COLO668 (cell line): ENCODE measurements around the gene ADAMTS8.

Experiments used
- DNase-seq: peaks from one replicate; lab custom pipeline; 2025; ENCODE audit not compliant: unreplicated experiment; lab: John Stamatoyannopoulos, UW

Gene ADAMTS8

DNA sequence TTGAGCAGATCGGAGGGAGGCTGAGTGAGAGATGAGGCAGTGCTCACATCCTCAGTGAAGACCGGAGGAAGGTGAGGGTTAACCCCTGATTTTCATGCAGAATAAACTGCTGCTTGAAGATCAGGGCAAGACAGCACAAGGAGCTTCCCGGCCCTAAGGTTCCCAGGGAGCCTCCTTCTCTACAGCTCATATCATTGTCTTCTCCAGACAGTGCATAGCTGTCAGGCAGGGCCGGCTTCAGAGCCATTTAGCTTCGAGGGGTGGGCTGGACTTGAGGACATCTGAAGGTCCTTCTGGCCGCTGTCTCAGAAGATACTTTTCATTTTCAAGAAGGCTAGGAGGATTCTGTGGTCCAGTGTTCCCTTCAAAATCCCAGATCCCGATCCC, 7.2 kb downstream of the ADAMTS8 start:
- no peak for DNase-seq

DNA sequence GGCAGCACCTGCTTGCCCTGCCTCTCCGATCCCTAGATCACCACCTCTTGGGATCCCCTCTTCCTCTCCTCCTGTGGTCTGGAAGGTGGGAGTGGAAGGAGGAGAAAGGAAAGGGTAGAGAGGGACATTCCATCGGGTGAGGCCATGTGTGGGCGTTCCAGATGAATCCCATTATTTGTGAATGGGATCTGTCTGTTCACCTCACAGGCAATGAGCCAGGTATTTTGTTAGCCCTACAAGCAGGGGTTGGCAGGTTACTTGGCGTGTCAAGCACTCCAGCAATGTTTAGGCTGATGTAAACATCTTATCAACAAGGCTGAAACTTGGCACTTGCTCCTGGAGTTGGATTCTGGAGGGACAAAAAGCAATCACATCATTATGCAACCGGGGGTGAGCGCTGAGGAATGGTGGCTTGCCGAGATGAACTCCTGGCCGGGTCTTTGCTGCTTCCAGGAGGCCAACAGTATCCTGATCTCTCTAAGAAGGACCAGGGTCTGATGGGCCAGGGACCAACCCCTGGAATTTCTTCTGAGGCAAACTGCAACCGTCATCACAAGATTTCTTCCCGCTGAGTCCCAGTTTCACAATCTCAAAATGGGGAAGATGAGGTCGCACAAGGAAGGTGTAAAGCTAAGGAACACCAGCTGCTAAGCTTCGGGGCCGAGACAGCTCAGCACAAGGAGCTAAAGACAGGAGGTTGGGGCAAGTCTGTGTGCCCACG, 7.8 kb downstream of the ADAMTS8 start:
- no peak for DNase-seq

DNA sequence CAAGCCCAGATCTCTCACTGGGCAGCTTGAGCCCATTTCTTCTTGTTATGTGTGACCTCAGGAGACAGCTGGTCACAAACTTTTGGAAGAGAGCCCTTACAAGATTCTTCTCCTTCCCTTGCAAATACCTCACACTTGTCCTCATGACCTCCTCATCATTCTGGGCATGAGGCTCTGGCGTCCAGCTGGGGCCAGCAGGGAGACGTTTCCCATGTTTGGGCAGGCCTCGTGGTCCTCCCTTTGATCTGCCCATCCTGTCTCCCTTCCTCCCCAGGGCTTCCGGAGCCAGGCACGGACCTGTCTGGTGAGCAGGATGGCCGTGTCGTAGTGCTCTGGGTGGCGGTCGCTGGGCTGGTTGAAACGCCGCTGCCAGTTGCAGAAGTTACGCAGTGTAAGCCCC, 9.7 kb downstream of the ADAMTS8 start:
- no peak for DNase-seq

DNA sequence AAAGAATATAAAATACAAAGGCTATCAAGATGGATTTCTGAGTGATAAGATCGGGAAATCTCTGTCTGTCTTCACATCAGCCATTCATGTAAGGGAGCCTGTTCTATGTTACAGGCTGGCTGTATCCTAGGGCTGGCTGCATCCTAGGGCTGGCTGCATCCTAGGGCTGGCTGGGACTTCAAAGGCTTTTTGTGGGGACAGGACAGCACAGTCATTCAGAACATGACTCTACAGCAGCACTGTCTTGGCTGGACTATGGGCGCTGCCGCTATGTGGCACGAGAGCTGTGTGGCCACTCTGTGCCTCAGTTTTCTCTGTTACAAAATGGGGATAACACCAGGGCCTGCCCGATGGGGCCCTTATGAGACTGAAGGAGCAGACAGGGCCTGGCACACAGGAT, 10.2 kb downstream of the ADAMTS8 start:
- DNase-seq: no peak

DNA sequence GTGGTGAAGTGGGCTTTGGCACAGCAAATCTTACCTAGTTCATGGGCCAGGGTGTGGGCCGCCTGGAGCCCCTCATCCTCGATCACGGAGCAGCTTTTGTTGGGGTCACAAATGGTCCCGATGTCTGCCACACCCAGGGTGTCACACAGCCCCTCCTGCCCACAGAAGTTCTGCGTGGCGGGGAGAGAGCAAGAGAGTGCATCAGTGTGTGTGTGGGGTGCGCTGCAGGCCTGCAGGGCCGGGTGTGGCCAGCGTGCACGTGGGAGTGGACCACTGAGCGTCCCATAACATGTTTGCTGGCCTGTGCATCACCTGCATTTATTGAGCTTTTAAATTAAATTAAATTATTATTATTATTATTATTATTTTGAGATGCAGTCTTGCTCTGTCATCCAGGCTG, 11.5 kb downstream of the ADAMTS8 start:
- no peak for DNase-seq

DNA sequence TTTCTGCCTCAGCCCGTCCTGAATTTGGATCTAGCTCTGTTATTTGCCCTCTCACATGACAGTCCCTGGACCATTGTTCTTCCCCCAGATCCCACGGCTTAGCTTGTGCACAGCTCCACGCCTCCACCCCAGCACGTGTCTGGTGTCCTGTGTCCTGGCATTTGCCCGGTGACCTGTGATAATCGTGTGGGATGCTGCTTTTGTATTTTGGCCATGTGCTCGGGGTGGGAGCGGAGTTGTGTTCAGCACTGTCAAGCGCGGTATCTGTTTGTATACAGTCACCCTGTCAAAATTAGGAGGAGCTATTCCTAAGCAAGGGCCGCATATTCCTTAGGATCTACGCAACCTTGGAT, 11.9 kb downstream of the ADAMTS8 start:
- DNase-seq: no peak

DNA sequence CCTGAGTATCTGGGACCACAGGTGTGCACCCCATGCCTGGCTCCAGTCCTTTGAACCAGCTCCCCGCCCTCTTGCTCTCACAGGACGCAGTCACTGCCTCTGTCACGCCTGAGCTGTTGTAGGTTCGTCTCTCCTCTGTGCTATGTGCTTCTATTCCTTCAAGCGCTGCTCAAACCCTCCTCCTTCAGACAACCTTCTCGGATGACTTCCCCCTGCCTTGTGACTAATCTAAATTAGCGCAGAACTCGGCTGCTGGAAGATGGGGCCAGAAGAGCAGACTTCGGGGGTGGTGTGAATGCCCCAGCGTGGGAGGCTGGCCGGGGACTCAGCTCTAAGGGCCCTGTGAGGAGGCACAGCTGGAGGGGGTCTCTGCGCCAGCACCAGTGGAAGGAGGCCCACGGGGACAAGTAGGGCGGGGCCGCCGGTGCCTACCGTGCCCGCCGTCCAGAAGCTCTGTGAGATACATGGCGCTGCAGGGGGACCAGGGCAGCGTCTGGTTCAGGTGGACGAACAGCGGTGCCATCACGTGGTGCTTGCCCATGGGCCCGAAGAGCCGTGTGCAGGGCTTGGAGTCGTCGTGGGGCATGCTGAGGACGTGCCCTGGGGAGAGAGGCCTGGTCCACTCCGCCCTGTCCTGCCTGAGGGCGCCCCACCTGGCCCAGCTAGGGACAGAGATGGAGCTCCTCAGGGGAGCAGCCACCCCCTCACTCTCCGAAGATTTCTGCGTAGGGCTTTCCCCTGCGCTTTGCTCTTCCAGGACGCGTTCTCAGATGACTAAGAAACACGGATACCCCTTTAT, 12.5 kb downstream of the ADAMTS8 start:
- no peak for DNase-seq

DNA sequence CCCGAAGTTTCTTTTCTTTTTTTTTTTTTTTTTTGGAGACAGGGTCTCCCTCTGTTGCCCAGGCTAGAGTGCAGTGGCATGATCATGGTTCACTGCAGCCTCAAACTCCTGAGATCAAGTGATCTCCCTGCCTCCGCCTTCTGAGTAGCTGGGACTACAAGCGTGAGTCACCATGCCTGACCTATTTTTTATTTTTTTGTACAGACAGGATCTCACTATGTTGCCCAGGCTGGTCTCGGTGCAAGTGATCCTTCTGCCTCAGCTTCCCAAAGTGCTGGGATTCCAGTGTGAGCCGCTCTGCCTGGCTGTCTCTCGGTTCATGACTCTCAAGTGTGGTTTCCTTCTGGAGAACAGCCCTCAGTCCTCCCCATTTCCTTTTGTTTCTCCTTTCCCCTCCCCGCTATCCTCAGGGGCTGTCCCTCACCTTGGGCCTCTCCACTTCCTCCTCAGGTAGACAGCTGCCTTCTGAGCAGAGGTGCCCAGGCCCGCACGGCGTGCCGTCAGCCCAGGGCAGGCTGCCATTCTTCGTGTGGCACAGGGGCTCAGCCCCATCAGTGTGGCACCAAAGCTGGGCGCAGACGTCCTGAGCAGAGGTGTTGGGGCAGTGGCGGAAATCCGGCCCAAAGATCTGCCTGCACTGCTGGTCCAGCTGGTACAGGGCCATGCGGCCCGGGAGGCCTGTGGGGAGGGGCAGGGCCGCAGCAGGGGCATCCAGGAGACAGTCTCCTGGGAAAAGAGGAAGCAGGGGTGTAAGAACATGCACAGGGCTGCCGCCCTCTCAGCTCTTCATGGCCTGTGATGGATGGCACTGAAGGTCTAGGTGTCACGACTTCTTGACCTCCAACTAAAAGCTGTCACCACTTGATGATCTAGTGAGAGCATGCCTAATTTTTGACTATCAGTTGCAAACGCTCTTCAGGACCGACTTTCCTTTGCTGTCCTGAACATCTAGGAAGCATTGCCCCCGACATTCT, 14.0 kb downstream of the ADAMTS8 start:
- DNase-seq: no peak

DNA sequence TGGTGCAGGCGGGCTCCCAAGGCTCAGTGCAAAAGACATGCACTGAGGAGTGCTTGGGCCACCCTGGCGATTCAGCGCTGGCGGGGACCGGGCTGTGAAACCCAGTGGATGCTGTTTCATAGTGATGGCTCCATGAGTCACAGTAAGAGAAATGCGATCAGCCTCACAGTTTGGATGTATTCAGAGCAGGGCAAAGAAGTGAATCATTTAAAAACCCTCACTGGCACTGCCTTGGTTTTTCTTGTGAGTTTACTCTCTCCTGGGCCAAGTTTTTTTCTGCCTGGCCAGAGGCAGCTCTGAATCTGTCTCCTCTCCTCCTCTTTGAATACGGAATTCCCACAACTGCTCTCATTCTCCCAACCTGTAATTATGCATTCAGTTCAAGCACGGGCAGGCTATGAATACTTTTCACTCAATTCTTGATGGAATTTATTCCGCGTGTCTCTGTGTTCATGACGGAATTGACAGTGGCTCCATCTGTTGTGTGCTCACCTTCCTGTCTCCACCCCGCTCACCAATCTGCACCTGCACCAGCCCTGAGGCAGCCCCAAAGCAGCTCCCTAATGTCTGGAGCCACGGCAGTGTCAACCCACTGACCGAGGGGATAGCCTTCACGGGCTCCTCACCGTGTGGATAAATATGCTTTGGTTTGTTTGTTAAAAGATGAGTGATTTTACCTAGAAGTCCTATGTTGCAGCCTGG, 14.9 kb downstream of the ADAMTS8 start:
- DNase-seq: no peak

DNA sequence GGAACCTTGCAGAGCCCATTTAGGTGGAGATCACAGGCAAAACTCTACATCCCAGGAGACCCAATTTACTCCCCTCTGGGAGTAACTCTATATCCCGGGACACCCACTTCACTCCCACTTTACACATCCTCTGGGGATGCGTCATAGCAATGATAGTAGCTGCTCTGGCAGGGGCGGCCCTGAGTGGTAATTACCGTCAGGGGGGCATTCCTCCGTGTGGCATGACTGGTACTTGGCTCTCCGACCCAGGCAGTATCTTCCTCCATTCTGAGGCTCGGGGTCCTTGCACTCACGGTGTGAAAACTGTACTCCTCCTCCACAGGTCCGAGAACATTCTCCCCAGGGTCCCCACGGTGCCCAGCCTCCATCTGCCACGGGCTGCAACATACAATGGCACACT, 17.2 kb downstream of the ADAMTS8 start:
- no peak for DNase-seq

DNA sequence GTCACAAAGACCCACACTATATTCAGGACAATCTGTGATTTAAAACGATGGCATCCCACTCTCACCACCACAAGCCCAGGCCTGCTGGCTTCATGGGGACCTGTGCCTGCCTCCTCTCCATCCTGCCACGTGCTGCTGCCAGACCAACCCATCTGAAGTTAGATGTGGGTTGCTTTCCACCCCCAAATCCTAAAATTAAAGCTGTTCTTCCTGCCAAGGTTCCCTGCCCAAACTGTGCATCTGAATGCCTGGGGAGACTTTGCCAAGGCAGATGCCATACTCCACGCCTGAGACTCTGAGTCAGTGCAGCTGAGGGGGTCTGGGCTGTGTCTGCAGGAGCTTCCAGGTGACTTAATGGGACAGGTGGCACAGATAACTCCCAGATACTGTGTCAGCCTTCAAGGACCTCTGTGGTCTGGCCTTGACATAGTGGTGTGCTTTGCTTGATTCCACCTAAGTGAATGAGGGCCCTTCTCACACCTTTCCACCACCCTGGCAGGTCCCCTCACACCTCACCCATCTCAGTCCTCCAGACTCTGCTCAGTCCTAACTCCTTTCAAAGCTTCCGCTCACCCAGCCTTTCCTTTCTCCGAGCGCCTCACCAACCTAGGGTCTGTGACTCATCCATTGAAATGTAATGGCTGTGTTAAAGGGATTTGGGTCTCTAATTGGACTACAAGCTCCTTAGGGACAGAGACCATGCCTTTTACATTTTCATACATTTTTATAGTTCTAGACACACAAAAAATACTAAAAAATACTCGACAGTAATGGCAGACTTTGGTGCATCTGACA, 18.6 kb downstream of the ADAMTS8 start:
- DNase-seq: no peak

DNA sequence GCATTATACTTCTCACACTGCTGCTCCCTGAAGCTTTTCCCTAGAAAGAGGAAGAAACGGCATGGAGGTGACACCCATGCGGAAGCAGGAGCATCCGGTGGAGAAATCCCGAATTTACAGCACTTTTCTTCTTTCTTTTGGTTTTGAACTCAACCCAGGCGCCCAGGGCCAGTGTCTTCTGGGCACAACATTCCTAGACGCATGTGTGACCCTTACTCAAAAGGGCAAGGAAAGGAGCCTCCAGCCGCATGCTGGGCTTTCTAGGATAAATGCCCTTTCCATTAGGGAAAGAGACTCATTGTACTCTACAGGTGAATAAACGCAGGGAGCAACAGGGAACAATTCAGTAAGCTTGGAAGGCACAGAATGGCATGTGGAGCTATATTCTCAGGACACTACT, 19.5 kb downstream of the ADAMTS8 start:
- DNase-seq: no peak

DNA sequence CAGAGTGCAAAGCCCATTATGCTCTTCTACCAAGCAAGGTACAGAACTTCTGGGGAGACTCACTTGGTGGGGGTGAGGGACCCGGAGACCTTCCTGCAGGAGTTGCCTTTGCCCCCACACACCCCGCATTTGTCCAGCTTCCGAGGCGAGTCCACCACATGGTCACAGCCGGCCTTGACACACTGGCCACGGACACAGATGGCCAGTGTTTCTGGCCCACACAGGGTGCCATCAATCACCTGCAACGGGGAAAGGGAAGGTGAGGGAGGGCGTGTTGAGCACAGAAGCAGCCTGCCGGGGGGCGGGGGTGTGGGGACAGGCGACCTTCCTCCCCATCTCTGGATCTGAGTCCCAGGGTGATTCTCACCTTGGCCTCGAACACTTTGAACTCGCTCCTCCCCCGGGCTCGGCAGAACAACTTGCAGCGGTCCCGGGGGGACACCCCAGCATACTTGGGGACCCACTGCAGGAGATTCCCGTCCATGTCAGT, 20.0 kb downstream of the ADAMTS8 start:
- DNase-seq: no peak

DNA sequence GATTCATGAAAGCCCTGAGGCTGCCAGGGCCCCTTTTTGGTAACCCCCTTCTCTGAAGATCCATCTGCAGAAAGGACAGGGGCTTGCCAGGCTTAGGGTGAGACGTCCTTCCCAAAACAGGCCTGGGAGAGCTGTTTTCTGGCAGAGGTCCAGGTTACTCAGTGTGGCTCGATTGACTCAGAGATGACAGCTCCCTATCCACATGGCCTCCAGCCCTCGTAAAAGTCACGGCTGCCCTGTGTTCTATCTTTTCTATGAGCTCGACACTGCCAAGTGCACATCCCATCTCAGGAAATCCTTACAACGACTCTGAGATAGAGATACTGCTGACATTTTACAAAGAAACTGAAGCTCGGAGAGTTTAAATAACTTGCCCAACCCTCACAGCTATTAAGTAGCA, 20.4 kb downstream of the ADAMTS8 start:
- no peak for DNase-seq

DNA sequence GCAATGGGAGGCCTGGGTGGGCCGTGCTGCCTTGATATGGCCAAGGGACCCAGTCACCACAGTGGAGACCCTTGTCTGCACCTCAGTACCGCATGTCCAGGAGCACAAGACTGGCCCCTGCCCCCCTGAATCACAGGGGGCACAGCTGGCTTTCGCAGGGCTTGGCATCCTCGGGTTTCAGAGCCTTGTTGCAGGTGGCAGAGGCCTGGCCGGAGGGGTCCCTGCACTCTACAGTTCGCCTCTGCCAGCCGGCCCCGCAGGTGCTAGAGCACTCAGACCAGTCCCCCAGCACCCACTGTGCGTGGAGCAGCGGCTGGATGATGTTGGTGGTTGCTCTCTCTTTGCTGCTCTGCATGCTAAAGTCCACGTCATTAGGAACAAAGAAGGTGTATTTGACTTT, 23.0 kb downstream of the ADAMTS8 start:
- DNase-seq: no peak

DNA sequence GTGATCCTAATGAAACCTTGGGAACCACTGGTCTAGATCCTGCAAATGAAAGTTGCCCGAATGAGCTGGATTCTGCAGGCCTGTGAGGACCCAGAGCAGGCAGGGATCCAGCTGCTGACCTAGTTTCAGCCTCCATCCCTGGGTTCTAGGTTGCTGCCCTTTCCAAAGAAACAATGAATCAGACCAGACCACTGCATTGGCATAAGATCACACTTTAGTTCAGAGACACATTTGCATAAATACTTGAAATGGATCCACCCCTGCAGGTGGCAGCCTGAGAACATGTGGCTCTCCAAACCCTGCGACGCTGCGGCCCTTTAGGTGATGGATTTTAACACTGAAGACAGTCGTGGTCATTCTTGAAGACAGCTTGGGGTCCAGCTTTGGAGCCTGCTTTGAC, 23.7 kb downstream of the ADAMTS8 start:
- DNase-seq: no peak

DNA sequence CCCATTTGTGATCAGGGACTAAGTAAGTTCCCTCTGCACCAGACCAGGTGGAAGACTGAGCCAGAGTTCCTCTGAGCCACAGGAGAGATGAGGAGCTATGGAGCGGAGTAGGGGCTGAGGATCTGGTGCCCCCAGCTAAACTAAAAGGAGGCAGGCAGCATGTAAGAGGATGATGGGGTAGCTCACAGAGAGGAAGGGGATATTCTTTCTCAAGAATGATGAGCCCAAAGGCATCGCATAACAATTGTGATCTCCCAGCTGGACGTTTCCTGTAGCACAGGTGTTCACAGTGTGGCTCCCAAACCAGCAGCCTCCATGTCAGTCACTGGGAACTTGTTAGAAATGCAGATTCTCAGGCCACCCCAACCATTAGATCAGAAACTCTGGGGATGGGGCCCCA, 24.4 kb downstream of the ADAMTS8 start:
- no peak for DNase-seq

DNA sequence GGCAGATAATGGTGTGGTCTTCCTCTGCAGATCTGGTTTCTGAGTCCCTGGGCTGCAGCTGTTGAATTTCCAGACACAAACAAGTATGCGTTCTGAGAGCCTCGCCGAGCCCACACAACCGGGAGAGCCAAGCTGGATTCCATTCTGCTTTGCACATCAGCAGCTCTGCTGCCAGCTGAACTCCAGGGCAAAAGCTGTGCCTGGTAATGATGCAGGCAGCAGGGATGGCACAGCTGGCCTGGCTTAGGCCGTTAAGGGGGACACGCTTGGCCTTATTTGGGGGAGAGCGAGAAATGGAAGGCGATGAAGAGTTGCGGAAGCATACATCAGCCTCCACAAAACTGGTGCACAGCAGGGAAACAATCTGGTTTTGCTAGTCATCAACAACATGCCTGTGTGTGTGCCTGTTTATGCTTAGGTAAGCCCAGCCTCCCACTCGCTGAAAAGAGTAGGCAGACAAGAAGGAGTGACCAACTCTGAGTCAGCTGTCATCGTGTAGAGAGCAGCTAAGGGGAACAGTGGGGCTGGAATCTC, 25.1 kb downstream of the ADAMTS8 start:
- no peak for DNase-seq

DNA sequence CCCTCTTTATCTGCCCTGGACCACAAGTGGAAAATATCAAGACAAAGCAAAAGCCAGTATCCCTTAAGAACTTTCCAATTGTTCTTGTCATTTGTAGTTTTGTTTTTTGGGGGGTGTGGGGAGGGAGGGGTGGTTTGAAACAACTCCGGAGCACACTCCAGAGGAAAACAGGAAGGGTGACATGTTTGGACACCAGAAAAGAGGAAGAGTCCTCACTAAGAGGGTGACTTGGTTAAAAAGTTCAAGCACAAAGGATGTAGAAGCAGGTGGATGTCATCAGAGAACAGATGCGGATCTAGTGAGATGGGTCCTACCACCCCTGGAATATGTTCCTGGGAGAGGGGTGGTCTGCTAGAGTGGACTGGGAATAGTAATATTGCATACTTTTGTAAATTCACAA, 25.8 kb downstream of the ADAMTS8 start:
- no peak for DNase-seq
